ENCODE data around the gene TRIM65. TPM values are rescaled to one million over a fixed set of nuclear protein-coding genes. Genes with fewer than 3 reads are reported as not detected.
"Not testable (repeated sequence)": the region's sequence is repeated elsewhere in the genome, so short reads cannot be mapped to it uniquely, and the experiment has no call there.

Gene TRIM65
- total and polyA plus RNA-seq, 4 donors: 11.7 to 24.8 (median 18.1) TPM

- peak overlapping the region; percentile 68 for H3K4me3 ChIP-seq (ENCODE audit: low read depth, low read length)
- peaks cover 42% of the 10 kb centered on the region for H3K36me3 ChIP-seq (ENCODE audit: control insufficient read depth, insufficient read depth, low read length)
- 50% methylated on average over 21 of the region's 26 CpGs for WGBS (ENCODE audit: insufficient coverage)
- peaks cover 55% of the 10 kb centered on the region for H3K4me1 ChIP-seq (ENCODE audit: control insufficient read depth, insufficient read depth, low read length)
- H3K27me3 ChIP-seq (ENCODE audit: control insufficient read depth, insufficient read depth, low read length): peaks cover 11% of the 10 kb centered on the region
- H3K27ac ChIP-seq (ENCODE audit: low read depth, low read length): peak overlapping the region; percentile 90
- no peaks in the 10 kb centered on the region for H3K9me3 ChIP-seq (ENCODE audit: control insufficient read depth, insufficient read depth, low read length)
- no peak for DNase-seq (ENCODE audit: low read depth in 4 of 6, low spot score in 6 of 6)
Measured at GRCh38 chr17:75876190-75876937, 20.4 kb downstream of the TRIM65 start.

- H3K4me1 ChIP-seq (ENCODE audit: control insufficient read depth, insufficient read depth, low read length): peaks cover 57% of the 10 kb centered on the region
- H3K27me3 ChIP-seq (ENCODE audit: control insufficient read depth, insufficient read depth, low read length): peaks cover 11% of the 10 kb centered on the region
- DNase-seq (ENCODE audit: low read depth in 4 of 6, low spot score in 6 of 6): peak in 1 of 6 donors; percentile 48
- no peaks in the 10 kb centered on the region for H3K9me3 ChIP-seq (ENCODE audit: control insufficient read depth, insufficient read depth, low read length)
- WGBS (ENCODE audit: insufficient coverage): 66% methylated on average over 4 of the region's 5 CpGs
- peaks cover 42% of the 10 kb centered on the region for H3K36me3 ChIP-seq (ENCODE audit: control insufficient read depth, insufficient read depth, low read length)
- peak overlapping the region; percentile 90 for H3K27ac ChIP-seq (ENCODE audit: low read depth, low read length)
- no peak overlapping the region for H3K4me3 ChIP-seq (ENCODE audit: low read depth, low read length)
Measured at GRCh38 chr17:75875940-75876189, 20.9 kb downstream of the TRIM65 start.

- peak in 2 of 6 donors; percentile 42 to 70 for DNase-seq (ENCODE audit: low read depth in 4 of 6, low spot score in 6 of 6)
- Histone ChIP-seq H3K4me3 (ENCODE audit: low read depth, low read length) (no peak overlapping the region), H3K27ac (ENCODE audit: low read depth, low read length) (peak overlapping the region; percentile 90)
Measured at GRCh38 chr17:75875182-75875939, 21.4 kb downstream of the TRIM65 start.

GRCh38 chr17:75874323-75875181 is 22.2 kb downstream of the TRIM65 start:
- Histone ChIP-seq H3K4me1 (ENCODE audit: control insufficient read depth, insufficient read depth, low read length) (peaks cover 70% of the 10 kb centered on the region), H3K36me3 (ENCODE audit: control insufficient read depth, insufficient read depth, low read length) (peaks cover 42% of the 10 kb centered on the region), H3K9me3 (ENCODE audit: control insufficient read depth, insufficient read depth, low read length) (no peaks in the 10 kb centered on the region), H3K27me3 (ENCODE audit: control insufficient read depth, insufficient read depth, low read length) (peaks cover 11% of the 10 kb centered on the region), H3K27ac (ENCODE audit: low read depth, low read length) (no peak overlapping the region), H3K4me3 (ENCODE audit: low read depth, low read length) (no peak overlapping the region)
- DNase-seq (ENCODE audit: low read depth in 4 of 6, low spot score in 6 of 6): no peak
- WGBS (ENCODE audit: insufficient coverage): 89% methylated on average over 28 of the region's 38 CpGs

More at GRCh38 chr17:75875182-75875939, 21.4 kb downstream of the TRIM65 start:
- H3K9me3 ChIP-seq (ENCODE audit: control insufficient read depth, insufficient read depth, low read length): no peaks in the 10 kb centered on the region
- WGBS (ENCODE audit: insufficient coverage): 53% methylated on average over 11 of the region's 18 CpGs
- peaks cover 62% of the 10 kb centered on the region for H3K4me1 ChIP-seq (ENCODE audit: control insufficient read depth, insufficient read depth, low read length)
- H3K36me3 ChIP-seq (ENCODE audit: control insufficient read depth, insufficient read depth, low read length): peaks cover 42% of the 10 kb centered on the region
- peaks cover 11% of the 10 kb centered on the region for H3K27me3 ChIP-seq (ENCODE audit: control insufficient read depth, insufficient read depth, low read length)

- peaks cover 6% of the 10 kb centered on the region for H3K27me3 ChIP-seq (ENCODE audit: control insufficient read depth, insufficient read depth, low read length)
- H3K27ac ChIP-seq (ENCODE audit: low read depth, low read length): no peak overlapping the region
- WGBS (ENCODE audit: insufficient coverage): 85% methylated on average over 7 of the region's 11 CpGs
- peaks cover 42% of the 10 kb centered on the region for H3K36me3 ChIP-seq (ENCODE audit: control insufficient read depth, insufficient read depth, low read length)
- peaks cover 75% of the 10 kb centered on the region for H3K4me1 ChIP-seq (ENCODE audit: control insufficient read depth, insufficient read depth, low read length)
- no peak overlapping the region for H3K4me3 ChIP-seq (ENCODE audit: low read depth, low read length)
- no peak for DNase-seq (ENCODE audit: low read depth in 4 of 6, low spot score in 6 of 6)
- no peaks in the 10 kb centered on the region for H3K9me3 ChIP-seq (ENCODE audit: control insufficient read depth, insufficient read depth, low read length)
Measured at GRCh38 chr17:75873587-75874322, 23.0 kb downstream of the TRIM65 start.

- WGBS (ENCODE audit: insufficient coverage): 50% methylated on average over 13 of the region's 13 CpGs
- H3K36me3 ChIP-seq (ENCODE audit: control insufficient read depth, insufficient read depth, low read length): peaks cover 42% of the 10 kb centered on the region
- peak overlapping the region; percentile 75 for H3K27ac ChIP-seq (ENCODE audit: low read depth, low read length)
- DNase-seq (ENCODE audit: low read depth in 4 of 6, low spot score in 6 of 6): peak in 1 of 6 donors; percentile 74
- H3K9me3 ChIP-seq (ENCODE audit: control insufficient read depth, insufficient read depth, low read length): no peaks in the 10 kb centered on the region
- H3K4me1 ChIP-seq (ENCODE audit: control insufficient read depth, insufficient read depth, low read length): peaks cover 76% of the 10 kb centered on the region
- peaks cover 3% of the 10 kb centered on the region for H3K27me3 ChIP-seq (ENCODE audit: control insufficient read depth, insufficient read depth, low read length)
- no peak overlapping the region for H3K4me3 ChIP-seq (ENCODE audit: low read depth, low read length)
Measured at GRCh38 chr17:75872434-75873351, 24.1 kb downstream of the TRIM65 start.

- not testable (repeated sequence) for H3K4me3 ChIP-seq (ENCODE audit: low read depth, low read length); H3K27me3 ChIP-seq (ENCODE audit: control insufficient read depth, insufficient read depth, low read length); H3K9me3 ChIP-seq (ENCODE audit: control insufficient read depth, insufficient read depth, low read length); DNase-seq (ENCODE audit: low read depth in 4 of 6, low spot score in 6 of 6)
- 65% methylated on average over 5 of the region's 10 CpGs for WGBS (ENCODE audit: insufficient coverage)
- Histone ChIP-seq H3K36me3 (ENCODE audit: control insufficient read depth, insufficient read depth, low read length) (peaks cover 25% of the 10 kb centered on the region), H3K4me1 (ENCODE audit: control insufficient read depth, insufficient read depth, low read length) (peaks cover 54% of the 10 kb centered on the region), H3K27ac (ENCODE audit: low read depth, low read length) (peak overlapping the region; percentile 94)
Measured at GRCh38 chr17:75870228-75870627, 26.5 kb downstream of the TRIM65 start.

GRCh38 chr17:75869282-75870141 is 27.2 kb downstream of the TRIM65 start:
- peak overlapping the region; percentile 94 for H3K27ac ChIP-seq (ENCODE audit: low read depth, low read length)
- 26% methylated on average over 22 of the region's 23 CpGs for WGBS (ENCODE audit: insufficient coverage)
- H3K27me3 ChIP-seq (ENCODE audit: control insufficient read depth, insufficient read depth, low read length): no peaks in the 10 kb centered on the region
- peak overlapping the region; percentile 12 for H3K4me3 ChIP-seq (ENCODE audit: low read depth, low read length)
- peaks cover 18% of the 10 kb centered on the region for H3K36me3 ChIP-seq (ENCODE audit: control insufficient read depth, insufficient read depth, low read length)
- peak in 3 of 6 donors; percentile 79 to 93 (median 89) for DNase-seq (ENCODE audit: low read depth in 4 of 6, low spot score in 6 of 6)
- H3K4me1 ChIP-seq (ENCODE audit: control insufficient read depth, insufficient read depth, low read length): peaks cover 54% of the 10 kb centered on the region
- no peaks in the 10 kb centered on the region for H3K9me3 ChIP-seq (ENCODE audit: control insufficient read depth, insufficient read depth, low read length)
